ENCODE results near the gene SMNDC1.

DNA sequence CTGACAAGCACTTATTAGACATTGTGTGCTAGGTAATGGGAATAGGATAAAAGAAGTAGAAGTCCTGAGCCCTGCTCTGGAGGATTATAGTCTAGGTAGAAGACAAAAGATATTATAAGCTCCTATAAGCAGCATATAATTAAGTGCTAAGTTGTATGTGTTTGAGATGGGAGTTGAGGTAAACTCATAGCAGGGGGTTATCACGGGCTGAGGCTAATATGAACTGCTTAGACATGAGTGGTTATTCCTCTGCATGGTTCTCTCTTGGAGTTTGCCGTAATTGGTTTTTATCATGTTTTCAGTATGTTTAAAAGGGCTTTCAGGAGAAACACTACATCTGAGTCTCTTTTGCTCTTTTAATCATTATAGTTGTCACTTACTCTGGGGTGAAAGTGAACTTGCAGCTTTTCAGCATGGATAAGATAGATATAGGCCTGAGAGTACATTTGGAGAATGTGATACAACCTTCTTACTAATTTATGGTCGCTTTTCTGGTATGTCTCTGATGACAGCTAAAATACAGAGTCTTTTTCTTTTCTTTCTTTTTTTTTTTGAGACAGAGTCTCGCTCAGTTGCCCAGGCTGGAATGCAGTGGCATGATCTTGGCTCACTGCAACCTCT lies 39.0 kb downstream of the SMNDC1 start:
- TF ChIP-seq, protein P1, sequence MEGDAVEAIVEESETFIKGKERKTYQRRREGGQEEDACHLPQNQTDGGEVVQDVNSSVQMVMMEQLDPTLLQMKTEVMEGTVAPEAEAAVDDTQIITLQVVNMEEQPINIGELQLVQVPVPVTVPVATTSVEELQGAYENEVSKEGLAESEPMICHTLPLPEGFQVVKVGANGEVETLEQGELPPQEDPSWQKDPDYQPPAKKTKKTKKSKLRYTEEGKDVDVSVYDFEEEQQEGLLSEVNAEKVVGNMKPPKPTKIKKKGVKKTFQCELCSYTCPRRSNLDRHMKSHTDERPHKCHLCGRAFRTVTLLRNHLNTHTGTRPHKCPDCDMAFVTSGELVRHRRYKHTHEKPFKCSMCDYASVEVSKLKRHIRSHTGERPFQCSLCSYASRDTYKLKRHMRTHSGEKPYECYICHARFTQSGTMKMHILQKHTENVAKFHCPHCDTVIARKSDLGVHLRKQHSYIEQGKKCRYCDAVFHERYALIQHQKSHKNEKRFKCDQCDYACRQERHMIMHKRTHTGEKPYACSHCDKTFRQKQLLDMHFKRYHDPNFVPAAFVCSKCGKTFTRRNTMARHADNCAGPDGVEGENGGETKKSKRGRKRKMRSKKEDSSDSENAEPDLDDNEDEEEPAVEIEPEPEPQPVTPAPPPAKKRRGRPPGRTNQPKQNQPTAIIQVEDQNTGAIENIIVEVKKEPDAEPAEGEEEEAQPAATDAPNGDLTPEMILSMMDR (IDR thresholded peaks at IDR 0.05; ENCODE audit: low read length) = no peak
- no peak for TF ChIP-seq EZH2 (IDR thresholded peaks at IDR 0.05; ENCODE audit: borderline replicate concordance, low read length)

Data from OCI-LY1 (cell line).